ENCODE measurements around the gene PTPRE.

DNA sequence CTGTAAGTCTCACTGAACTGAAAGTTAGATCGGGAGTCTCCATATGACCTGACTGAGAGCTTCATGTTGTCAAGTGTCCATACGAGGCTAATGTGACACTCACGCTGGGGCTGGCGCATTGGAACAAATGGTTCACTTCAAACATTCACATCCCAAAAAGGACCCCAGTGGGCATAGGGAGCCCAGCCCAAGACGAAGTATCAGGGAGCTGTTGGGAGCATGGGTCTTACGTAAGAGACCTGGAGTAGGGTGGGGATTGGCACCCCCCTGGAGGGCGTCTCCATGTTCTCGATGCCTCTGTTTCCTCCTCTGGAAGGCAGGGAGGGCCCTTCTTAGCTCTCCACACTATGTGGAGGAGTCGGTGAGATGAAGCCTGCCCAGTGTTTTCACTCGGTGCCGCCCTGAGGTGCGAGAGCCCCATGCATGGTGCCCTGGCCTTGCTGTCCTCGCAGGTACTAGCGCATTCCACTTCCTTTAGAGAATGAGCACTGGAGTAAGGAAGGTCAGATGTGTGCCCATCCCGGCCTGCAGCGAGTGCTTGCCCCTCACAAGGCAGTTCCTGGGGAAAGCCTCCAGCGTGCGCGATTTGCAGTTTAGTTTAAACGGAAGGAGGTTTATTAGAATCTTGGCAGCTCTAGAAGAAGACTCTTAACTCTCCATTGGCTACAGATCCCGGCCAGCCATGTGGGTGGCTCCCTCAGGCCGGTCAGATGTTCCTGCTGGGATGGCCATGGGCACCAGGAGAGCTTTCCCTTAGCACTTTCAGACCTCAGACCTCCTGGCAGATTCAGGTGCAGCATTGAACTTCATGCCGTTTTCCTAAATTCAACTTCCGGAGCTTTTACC lies 64.4 kb downstream of the PTPRE start:
- TF ChIP-seq, protein P1, sequence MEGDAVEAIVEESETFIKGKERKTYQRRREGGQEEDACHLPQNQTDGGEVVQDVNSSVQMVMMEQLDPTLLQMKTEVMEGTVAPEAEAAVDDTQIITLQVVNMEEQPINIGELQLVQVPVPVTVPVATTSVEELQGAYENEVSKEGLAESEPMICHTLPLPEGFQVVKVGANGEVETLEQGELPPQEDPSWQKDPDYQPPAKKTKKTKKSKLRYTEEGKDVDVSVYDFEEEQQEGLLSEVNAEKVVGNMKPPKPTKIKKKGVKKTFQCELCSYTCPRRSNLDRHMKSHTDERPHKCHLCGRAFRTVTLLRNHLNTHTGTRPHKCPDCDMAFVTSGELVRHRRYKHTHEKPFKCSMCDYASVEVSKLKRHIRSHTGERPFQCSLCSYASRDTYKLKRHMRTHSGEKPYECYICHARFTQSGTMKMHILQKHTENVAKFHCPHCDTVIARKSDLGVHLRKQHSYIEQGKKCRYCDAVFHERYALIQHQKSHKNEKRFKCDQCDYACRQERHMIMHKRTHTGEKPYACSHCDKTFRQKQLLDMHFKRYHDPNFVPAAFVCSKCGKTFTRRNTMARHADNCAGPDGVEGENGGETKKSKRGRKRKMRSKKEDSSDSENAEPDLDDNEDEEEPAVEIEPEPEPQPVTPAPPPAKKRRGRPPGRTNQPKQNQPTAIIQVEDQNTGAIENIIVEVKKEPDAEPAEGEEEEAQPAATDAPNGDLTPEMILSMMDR (IDR thresholded peaks at IDR 0.05), result no peak
- TF ChIP-seq POLR2A (IDR thresholded peaks at IDR 0.05), result no peak
- no peak for TF ChIP-seq POLR2AphosphoS5 (IDR thresholded peaks at IDR 0.05)
- TF ChIP-seq EP300 (IDR thresholded peaks at IDR 0.05), result no peak

Measured in upper lobe of left lung (tissue), 4 donors.